Thoracic aorta (tissue), 2 donors: ENCODE measurements around the gene SNTG2. TPM values are rescaled to one million over a fixed set of nuclear protein-coding genes. Genes with fewer than 3 reads are reported as not detected.

Experiments used
- ATAC-seq: fragments of 150-250 bp; one replicate; pipeline ENCODE4 v1.8.0; 2017; ENCODE audit warnings: low read depth; ENCODE audit not compliant: insufficient number of reproducible peaks, low FRiP score
- DNase-seq: peaks from one replicate; pipeline ENCODE4 v3.0.0-alpha.2; 2020; ENCODE audit warnings: low spot score
- H3K27ac ChIP-seq, 2 donors: fragments of 200-600 bp; sonication (generic); 1 replicate in 1 of 2; 2 replicates in 1 of 2; pipeline ENCODE4 v1.5.1; 2016; ENCODE audit warnings: mild to moderate bottlenecking in 2 of 2, moderate library complexity in 2 of 2
- H3K27me3 ChIP-seq: fragments of 200-600 bp; sonication (generic); replicated peaks from 2 replicates; pipeline ENCODE4 v1.6.0; 2016; ENCODE audit warnings: mild to moderate bottlenecking; ENCODE audit not compliant: insufficient read depth
- H3K36me3 ChIP-seq: fragments of 200-600 bp; sonication (generic); one replicate; pipeline ENCODE4 v1.5.1; 2016
- H3K4me1 ChIP-seq, 2 donors: fragments of 200-600 bp; sonication (generic); 1 replicate in 1 of 2; 2 replicates in 1 of 2; pipeline versions ENCODE4 v1.5.1 to v1.6.0; 2016; ENCODE audit warnings: low read depth in 2 of 2, mild to moderate bottlenecking in 1 of 2; ENCODE audit not compliant: control insufficient read depth in 1 of 2
- H3K4me3 ChIP-seq: fragments of 200-600 bp; sonication (generic); 2 replicates; pipeline ENCODE4 v1.5.1; 2016; ENCODE audit warnings: mild to moderate bottlenecking
- H3K9me3 ChIP-seq: fragments of 200-600 bp; sonication (generic); 2 replicates; pipeline ENCODE4 v1.5.1; 2016
- CTCF ChIP-seq: fragments of 200-600 bp; sonication (generic); IDR thresholded peaks from one replicate; pipeline ENCODE4 v1.5.1; 2019; ENCODE audit warnings: antibody characterized with exemption
- total RNA-seq, 2 donors: library from RNA; depleted of rRNA; stranded (reverse); fragments of >200 nt; gene quantifications; one replicate each; pipeline versions ENCODE4 v1.1.0 to v1.2.3, GENCODE V29; 2016

SNTG2 gene
- total RNA-seq, 2 donors from 2014 or later: 8.9 to 18.6 TPM

- H3K4me1 ChIP-seq: no peaks in the 10 kb centered on the region
- no peak overlapping the region for H3K4me3 ChIP-seq
- H3K27me3 ChIP-seq: no peaks in the 10 kb centered on the region
- no peak for TF ChIP-seq CTCF
- H3K36me3 ChIP-seq: no peaks in the 10 kb centered on the region
- no peaks in the 10 kb centered on the region for H3K9me3 ChIP-seq
- no peak overlapping the region for H3K27ac ChIP-seq
- DNase-seq: no peak
- no peak for ATAC-seq
Observed at GRCh38 chr2:932320-933115, 18.1 kb upstream of the SNTG2 start.

DNA sequence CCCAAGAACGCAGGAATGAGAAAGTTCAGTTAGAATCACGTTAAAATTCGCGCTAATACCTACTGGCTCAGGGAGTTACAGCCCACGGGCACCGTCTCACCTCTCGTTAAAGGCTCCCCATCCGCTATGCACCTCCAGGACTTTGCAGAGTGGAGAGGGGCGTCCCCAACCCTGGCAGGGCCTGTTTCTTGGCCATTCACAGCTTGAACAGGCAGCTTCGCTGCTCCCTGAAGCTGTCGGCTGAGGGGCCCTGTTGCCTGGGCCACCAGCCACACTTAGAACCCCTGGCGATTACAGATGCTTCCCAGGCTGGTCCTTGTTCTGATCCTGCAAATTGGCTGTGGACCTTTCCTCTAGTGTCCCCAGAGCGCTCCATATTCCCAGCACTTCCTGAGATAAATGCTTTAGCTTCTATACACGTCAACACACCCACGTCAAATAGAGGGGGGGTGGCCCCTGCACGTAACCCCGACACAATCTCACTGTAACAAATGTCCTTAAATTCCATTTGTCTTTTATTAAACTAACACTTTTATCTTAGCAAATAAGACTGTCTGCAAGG, 16.8 kb upstream of the SNTG2 start:
- DNase-seq (no peak), ATAC-seq (no peak)
- Histone ChIP-seq H3K4me3 (no peak overlapping the region), H3K36me3 (no peaks in the 10 kb centered on the region), H3K4me1 (no peaks in the 10 kb centered on the region), H3K27ac (no peak overlapping the region), H3K9me3 (no peaks in the 10 kb centered on the region), H3K27me3 (no peaks in the 10 kb centered on the region)
- no peak for TF ChIP-seq CTCF

DNA sequence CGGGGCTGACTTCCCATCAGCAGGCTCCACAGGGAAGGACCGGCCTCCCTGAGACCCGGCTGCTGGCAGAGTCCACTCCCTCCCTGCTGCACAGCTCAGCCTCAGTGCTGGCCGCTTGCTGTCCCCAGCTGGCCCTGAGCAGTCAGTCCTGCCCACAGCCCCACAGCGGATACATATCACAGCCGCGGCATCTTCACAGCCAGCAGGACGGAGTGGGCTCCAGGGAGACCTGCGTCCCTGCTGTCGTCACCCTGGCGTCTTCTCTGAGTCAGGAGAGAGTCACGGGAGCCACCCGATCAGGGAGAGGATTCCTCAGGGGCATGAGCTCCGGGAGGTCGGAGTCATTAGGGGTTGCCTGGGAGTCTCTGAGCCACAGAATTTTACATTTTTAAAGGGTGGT, 13.1 kb upstream of the SNTG2 start:
- Histone ChIP-seq H3K4me1 (no peaks in the 10 kb centered on the region), H3K27me3 (no peaks in the 10 kb centered on the region), H3K36me3 (no peaks in the 10 kb centered on the region), H3K27ac (no peak overlapping the region), H3K4me3 (no peak overlapping the region), H3K9me3 (no peaks in the 10 kb centered on the region)
- no peak for DNase-seq
- no peak for TF ChIP-seq CTCF
- ATAC-seq: no peak

DNA sequence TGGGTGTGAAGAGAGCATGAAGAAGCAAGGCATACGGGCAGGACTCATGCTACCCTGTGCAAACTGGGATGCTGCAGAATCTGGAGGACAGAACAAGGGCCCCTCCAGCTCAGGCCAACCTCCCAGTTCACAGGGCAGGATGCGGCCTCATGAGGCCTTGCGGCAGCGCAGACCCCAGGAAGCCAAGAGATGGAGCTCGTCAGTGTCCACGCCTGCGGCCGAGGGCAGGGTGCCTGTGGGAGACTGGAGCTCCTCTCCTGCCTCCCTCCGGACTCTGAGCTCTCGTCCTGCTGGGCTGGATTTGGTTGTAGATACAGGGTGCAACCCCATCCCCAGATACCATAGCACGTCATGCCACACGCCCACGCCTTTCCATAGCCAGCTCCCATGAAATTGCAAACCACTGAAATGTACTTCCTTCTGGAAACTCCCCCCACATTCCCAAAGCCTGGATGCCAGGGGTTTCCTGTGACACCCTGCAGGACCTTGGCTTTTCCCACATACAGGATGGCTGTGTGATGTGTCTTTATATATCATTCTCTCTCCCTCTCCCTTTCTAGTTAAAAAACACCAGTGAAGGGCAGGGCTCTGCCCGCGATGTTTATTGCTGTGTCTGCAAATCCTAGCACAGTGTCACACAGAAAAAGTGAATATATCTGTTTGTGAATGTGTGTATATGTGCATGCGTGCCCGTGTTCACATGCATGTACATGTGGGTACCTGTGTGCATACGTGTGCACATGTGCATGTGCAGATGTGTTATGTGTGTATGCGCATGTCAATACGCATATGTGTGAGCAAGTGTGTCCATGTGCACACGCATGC, 12.3 kb upstream of the SNTG2 start:
- Histone ChIP-seq H3K36me3 (no peaks in the 10 kb centered on the region), H3K4me3 (no peak overlapping the region), H3K27ac (no peak overlapping the region), H3K9me3 (no peaks in the 10 kb centered on the region), H3K4me1 (no peaks in the 10 kb centered on the region), H3K27me3 (no peaks in the 10 kb centered on the region)
- no peak for DNase-seq
- TF ChIP-seq CTCF: no peak
- no peak for ATAC-seq

DNA sequence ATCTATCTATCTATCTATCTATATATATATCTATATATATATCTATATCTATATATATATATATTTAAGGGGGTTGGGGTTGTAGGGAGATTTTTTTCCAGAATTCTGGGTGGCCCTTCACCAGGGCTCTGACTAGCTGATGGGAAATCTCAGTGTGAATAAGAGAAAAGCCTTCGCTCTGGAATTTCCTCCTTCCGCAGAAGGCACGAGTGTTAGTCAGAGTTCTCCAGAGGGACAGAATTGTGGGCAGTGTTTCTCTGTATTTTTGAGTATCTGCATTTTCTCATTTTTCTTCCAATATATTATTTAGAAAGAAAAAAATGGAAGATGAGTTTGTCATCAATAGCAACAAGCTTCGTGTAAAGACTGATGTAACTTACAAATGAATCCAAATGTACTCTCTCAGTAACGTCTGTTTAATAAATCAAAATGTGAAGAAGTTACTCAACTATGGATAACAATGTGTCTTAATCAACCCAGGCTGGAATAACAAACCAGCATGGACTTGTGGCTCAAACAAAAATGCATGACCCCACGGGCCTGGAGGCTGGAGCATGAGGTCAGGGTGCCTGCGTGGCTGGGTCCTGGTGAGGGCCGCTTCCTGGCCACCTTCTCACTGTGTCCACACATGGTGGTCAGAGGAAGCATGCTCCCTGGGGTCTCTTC, 10.6 kb upstream of the SNTG2 start:
- ATAC-seq (no peak), DNase-seq (no peak)
- Histone ChIP-seq H3K27me3 (no peaks in the 10 kb centered on the region), H3K4me3 (no peak overlapping the region), H3K36me3 (no peaks in the 10 kb centered on the region), H3K4me1 (no peaks in the 10 kb centered on the region), H3K9me3 (peaks cover 6% of the 10 kb centered on the region), H3K27ac (no peak overlapping the region)
- TF ChIP-seq CTCF: no peak
